GM19395 (cell line): Measurements from ENCODE around the gene MGAT4A.
"Not testable (repeated sequence)": the region's sequence is repeated elsewhere in the genome, so short reads cannot be mapped to it uniquely, and the experiment has no call there.

Experiments
- ATAC-seq: cut with Tn5 transposase; IDR thresholded peaks from one replicate; pipeline ENCODE4 v1.9.1; 2021; ENCODE audit warnings: mild to moderate bottlenecking, moderate library complexity; ENCODE audit not compliant: unreplicated experiment

Gene MGAT4A

GRCh38 chr2:98664323-98664722 lies 66.6 kb downstream of the MGAT4A start:
- ATAC-seq: no peak

GRCh38 chr2:98663511-98664090 lies 67.3 kb downstream of the MGAT4A start:
- no peak for ATAC-seq

- ATAC-seq: not testable (repeated sequence)
Measured at GRCh38 chr2:98659491-98659840, 71.5 kb downstream of the MGAT4A start.

- no peak for ATAC-seq
Measured at GRCh38 chr2:98658816-98659490, 72.0 kb downstream of the MGAT4A start.

- ATAC-seq: no peak
Measured at GRCh38 chr2:98656800-98657199, 74.1 kb downstream of the MGAT4A start.

GRCh38 chr2:98654699-98655495 lies 76.0 kb downstream of the MGAT4A start:
- no peak for ATAC-seq

GRCh38 chr2:98650998-98651397 lies 79.9 kb downstream of the MGAT4A start:
- ATAC-seq: no peak

GRCh38 chr2:98649992-98650375 lies 80.9 kb downstream of the MGAT4A start:
- no peak for ATAC-seq

- peak; percentile 69 for ATAC-seq
Measured at GRCh38 chr2:98649135-98649991, 81.6 kb downstream of the MGAT4A start.

- ATAC-seq: no peak
Measured at GRCh38 chr2:98648451-98648850, 82.5 kb downstream of the MGAT4A start.

- no peak for ATAC-seq
Measured at GRCh38 chr2:98647636-98648035, 83.3 kb downstream of the MGAT4A start.

GRCh38 chr2:98643496-98644100 lies 87.3 kb downstream of the MGAT4A start:
- ATAC-seq: no peak

GRCh38 chr2:98637401-98638147 lies 93.4 kb downstream of the MGAT4A start:
- ATAC-seq: peak; percentile 85

- no peak for ATAC-seq
Measured at GRCh38 chr2:98634406-98635092, 96.4 kb downstream of the MGAT4A start.

- no peak for ATAC-seq
Measured at GRCh38 chr2:98632351-98632750, 98.6 kb downstream of the MGAT4A start.

GRCh38 chr2:98623657-98624056 lies 107.3 kb downstream of the MGAT4A start:
- ATAC-seq: no peak

- no peak for ATAC-seq
Measured at GRCh38 chr2:98617149-98617548, 113.8 kb downstream of the MGAT4A start.

GRCh38 chr2:98615481-98615880 lies 115.5 kb downstream of the MGAT4A start:
- ATAC-seq: no peak

- ATAC-seq: no peak
Measured at GRCh38 chr2:98614024-98614739, 116.8 kb downstream of the MGAT4A start.
